Vagina (tissue), 2 donors: ENCODE data around the gene ZFYVE21.

Experiments
- POLR2A ChIP-seq, 2 donors: fragments of 450-650 bp; IDR thresholded peaks; one replicate each; pipeline ENCODE4 v1.6.1; 2017; ENCODE audit warnings: antibody characterized with exemption in 2 of 2, mild to moderate bottlenecking in 2 of 2, moderate library complexity in 2 of 2
- POLR2AphosphoS5 ChIP-seq, 2 donors: sonication (generic); formaldehyde crosslinking; IDR thresholded peaks; one replicate each; pipeline ENCODE4 v1.9.0; 2017; ENCODE audit warnings: antibody characterized with exemption in 2 of 2, mild to moderate bottlenecking in 2 of 2, low read depth in 1 of 2; ENCODE audit not compliant: insufficient read depth in 1 of 2
- TF ChIP-seq, protein P1 (sequence below), 3 experiments: fragments of 450-650 bp in 2 of 3; fragments of 200-600 bp in 1 of 3; sonication (generic) in 1 of 3; IDR thresholded peaks; one replicate each; pipeline ENCODE4 v1.5.1; 2017 to 2019; ENCODE audit warnings: antibody characterized with exemption in 3 of 3, mild to moderate bottlenecking in 2 of 3, moderate library complexity in 2 of 3

DNA sequence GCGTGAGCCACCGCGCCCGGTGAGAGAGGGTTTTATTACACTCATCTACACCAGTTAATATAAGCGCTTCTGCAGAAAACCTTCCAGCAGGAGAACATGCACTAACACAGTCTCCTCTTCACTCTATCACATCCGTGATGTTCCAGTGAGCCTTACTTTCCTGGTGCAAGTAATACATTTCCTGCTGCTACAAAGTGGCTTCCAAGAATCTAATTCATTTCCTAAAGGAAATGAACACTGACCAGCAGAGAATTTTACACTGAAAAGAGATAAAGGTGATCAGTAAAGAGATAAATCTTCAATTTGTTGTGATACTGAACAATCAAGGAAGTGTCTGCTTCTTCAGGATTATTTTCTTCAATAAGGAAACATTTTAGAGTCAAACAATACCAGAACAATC, 39.5 kb downstream of the ZFYVE21 start:
- TF ChIP-seq, protein P1, sequence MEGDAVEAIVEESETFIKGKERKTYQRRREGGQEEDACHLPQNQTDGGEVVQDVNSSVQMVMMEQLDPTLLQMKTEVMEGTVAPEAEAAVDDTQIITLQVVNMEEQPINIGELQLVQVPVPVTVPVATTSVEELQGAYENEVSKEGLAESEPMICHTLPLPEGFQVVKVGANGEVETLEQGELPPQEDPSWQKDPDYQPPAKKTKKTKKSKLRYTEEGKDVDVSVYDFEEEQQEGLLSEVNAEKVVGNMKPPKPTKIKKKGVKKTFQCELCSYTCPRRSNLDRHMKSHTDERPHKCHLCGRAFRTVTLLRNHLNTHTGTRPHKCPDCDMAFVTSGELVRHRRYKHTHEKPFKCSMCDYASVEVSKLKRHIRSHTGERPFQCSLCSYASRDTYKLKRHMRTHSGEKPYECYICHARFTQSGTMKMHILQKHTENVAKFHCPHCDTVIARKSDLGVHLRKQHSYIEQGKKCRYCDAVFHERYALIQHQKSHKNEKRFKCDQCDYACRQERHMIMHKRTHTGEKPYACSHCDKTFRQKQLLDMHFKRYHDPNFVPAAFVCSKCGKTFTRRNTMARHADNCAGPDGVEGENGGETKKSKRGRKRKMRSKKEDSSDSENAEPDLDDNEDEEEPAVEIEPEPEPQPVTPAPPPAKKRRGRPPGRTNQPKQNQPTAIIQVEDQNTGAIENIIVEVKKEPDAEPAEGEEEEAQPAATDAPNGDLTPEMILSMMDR (IDR thresholded peaks at IDR 0.05) = no peak
- TF ChIP-seq POLR2AphosphoS5 (IDR thresholded peaks at IDR 0.05; ENCODE audit: insufficient read depth in 1 of 2, low read depth in 1 of 2) = no peak
- TF ChIP-seq POLR2A (IDR thresholded peaks at IDR 0.05) = no peak
